ENCODE data around the gene PIM2.

Gene PIM2

DNA sequence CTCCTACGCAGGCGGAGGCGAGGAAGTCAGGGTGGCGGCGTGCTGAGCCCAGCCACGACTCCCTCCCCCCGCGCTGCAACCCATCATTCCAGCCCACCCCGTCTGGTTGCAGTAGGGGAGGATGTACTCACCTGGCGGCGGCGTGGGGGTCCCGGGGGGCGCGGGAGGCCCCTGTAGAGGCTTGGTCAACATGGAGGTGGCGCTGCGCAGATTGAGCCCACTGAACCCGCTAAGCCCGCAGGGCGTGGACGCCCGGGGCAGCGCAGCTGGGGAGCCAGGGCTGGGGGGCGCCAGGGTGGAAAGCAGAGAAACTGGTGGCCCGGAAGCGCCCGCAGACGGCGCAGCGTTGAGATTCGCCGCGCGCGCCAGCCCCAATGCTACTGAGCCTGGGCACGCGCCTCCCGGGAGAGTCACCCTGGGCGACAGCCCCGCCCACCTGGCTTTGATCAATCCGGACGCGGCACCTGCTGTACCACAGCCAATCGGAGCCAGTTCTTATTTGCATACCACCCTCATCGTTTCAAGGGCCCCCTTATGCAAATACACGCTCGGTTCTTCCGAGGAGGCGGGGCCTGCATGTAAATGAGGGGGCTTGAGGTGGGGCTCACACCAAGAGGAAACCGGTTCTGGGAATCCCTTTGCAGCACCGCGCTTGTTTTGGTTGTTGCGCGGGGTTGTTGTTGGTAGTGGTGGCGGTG is at the start of gene PIM2:
PIM2 (minus strand) TSS at position 382 of the 698 bp plus-strand sequence; CDS start at position 192, 190 bp downstream.
- ATAC-seq, result peak; percentile 71

DNA sequence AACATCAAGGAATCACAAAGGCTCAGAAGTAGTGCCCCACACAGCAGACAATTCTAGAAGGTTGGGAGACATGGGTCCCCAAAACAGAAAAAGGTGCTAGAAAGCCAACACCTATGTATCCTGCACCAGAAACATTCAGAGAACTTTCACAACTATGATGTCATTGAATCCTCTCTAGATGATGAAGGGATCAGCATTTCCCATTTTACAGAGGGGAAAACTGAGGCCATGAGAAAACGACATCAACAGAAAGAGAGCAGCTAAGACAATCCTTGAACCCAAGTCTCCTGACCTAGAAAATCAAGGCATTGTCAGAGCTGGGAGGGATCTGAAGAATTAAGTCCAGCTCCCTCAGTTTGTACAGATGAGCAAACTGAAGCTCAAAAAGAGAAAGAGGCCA is 49.6 kb upstream of the PIM2 start:
- no peak for ATAC-seq

DNA sequence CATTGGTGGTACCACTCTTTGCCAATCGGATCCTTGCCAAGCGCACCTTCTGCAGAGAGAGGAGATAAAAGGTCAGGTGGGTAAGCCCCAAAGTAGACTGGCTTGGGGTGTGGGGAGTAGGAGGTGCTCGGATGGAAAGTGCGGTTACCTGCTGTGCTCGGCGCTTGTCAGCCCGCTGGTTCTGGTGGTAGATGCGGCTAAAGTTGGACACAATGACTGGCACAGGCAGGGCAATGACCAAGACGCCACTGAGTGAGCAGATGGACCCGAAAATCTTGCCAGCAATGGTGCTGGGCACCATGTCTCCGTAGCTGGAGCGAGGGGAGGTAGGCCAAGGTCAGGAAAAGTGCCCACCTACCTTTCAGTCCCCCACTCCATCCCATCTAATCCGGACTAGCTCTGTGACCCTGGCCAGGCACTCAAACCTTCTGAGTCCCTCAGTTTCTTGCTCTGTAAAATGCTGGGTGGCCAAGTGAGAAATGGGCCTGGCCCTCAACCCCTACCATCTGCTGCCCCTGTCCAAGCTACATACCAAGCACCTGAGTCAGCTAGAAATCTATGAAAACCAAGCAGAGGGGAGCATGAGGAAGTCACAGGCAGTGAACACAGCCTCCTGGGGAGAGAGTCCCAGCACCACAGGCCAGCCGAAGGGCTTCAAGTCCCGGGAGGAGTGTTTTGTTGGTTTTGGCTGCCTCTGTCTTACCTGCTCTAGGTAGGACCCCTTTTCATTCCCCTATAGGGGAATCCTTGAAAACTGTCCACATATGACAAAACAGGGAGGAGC is 48.2 kb upstream of the PIM2 start:
- ATAC-seq, result no peak

DNA sequence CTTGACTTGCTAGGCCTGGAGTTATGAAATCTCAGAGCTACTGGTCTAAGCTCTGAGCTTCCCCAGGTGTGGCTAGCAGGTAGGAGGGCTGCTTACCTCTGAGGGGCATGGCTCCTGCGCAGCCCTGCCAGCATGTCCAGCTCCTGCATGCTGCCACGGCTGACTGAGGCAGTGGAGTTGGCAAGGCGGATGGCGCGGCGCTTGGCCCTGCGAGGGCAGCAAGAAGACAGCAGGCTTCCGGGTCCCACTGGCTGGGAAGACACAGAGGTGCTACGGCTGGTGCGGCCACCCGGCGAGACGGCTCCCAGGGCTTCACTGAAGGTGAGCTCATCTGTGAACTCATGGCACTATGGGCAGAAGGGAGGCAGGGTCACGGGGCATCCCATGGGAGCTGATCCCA is 47.1 kb upstream of the PIM2 start:
- ATAC-seq, result no peak

DNA sequence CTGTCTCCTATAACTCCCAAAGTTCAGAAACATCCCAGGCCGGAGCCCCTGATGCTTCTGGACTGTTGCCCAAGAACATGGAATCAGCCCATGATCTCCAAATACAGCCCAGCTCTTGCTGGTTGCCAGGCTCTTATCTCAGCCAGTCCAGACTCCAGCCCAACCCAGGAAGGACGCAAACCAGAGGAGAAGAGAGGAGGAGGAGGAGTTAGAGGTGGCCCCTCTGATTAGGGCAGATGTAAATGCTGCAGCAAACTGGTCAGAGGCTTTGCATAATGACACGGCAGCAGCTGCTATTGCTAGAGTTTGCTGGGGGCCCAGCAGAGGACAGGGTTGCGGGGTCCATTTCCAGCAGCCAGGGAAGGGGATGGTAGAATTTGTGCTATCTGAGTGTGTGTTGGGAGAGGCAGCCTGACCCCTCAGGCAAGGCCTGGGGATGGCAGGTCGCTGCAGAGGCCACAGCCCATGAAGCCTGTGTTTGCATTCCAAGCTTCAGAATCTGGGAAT is 42.8 kb upstream of the PIM2 start:
- no peak for ATAC-seq

DNA sequence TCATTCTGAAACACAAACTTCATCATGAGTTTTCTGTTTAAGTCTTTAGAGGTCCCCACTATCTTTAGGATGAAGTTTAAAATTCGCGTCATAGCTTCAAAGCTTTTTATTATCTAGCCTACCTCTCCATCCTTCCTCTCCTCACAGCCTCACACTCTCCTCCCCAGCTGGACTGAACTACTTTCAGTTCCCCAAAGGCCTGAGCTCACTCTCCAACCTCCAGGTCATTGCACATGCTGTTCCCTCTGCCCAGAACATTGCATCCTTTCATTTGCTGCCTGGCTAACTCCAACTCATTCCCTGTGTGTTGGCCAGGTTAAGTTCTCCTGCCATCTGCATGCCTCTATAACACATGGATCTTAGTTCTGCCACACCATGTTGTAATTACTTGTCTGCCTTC is 41.5 kb upstream of the PIM2 start:
- ATAC-seq, result no peak

DNA sequence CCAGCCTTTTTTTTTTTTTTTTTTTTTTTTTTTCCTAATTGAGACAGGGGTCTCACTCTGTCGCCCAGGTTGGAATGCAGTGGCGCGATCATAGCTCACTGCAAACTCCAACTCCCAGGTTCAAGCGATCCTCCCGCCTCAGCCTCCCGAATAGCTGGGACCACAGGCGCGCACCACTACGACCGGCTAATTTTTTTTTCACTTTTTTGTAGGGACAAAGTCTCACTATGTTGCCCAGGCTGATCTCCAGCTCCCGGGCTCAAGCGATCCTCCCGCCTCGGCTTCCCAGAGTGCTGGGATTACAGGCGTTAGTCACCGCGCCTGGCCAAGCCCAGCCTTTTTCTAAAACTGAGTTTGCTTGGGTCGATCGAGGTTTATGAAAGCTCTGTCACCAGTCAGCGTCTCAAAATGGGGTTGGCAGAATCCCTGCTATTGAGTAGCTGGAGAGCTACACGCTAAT is 39.8 kb upstream of the PIM2 start:
- no peak for ATAC-seq

DNA sequence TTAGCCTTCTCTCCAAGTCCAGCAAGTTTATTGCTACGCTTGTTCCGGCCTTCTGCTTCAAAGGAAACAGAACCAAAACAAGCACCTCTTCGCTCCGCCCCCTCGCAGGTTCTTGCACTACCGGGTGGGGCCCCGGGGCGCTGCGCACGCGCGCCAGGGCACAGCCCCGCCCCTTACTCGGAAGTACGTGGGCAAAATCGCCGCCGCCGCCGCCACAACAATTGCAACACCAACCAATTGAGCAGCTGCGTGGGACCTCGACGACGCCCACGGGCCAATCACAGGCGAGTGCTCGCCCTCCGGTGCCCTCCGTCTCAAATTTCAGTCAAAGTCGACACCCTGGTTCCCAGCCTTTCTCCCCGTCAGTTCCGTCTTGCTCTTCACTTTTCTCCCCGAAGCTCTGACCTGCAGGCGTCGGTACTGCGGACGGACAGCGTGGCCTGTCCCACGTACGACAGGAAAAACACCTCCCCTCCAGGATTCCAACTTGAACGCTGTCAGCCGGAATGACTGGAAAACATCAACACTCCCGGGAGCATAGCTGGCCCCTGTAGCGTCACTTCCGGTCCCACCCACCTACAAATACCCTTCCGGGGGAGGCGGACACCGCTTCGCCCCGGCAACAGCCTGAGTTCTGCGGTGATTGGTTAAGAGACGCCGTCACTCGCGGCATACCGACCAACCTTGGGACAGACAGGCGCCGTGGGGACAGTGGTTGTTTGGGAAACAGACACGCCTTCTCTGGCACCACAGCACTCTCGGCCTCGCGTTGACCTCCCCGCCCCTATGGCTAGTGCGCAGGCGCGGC is 39.2 kb upstream of the PIM2 start:
- peak; percentile 85 to 86 for ATAC-seq

DNA sequence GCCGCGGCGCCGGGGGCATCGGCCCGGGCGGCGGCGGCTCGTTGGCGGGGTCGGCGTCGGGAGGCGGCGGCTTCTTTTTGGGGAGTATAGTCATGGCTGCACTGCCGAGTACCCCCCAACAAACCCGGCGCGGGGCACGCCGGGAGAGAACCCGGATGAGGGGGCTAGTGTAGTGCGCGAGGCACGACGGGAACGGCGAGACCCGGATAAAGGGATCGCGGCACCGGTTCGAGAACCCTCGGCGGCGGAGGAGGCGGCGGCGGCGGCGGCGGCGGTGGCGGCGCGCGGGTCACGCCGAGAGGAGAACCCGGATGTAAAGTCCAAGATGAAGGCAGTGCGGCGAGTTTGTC is 38.6 kb upstream of the PIM2 start, which contains the start of gene OTUD5:
OTUD5 (minus strand) TSS at position 131 of the 350 bp plus-strand sequence; CDS start at position 94, 37 bp downstream.
- ATAC-seq, result peak; percentile 62 to 69

DNA sequence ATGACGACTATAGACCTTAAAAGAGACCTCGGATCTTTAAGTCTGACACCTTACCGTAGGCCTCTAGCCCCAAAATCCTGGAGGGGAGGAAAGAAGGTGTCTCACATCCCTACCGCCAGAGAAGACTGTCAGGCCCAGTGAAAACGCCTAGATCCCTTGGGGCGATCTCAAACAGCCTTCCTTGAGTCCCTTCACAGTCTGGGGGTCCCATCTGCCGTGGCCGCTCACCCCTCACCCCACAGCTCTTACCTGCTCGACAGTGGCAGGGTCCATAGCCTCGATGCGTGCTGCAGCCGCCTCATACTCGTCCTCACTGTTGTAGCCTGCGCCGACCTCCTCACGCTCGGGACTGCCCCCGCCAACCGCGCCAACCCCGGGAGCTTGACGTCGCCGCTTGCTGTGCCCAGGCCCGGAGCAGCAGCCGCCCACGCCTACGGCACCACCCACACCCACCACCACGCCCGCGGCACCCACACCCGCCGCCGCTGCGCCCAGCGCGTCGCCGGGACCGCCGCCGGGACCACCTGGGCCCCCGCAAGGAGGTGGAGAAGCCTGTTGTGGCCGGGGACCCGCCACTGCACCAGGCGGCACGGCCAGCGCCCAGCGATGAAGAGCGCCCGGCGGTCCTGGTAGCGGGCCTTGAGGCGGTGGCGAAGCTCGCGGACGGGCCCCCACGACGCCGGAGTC is 38.0 kb upstream of the PIM2 start:
- peak; percentile 13 to 22 for ATAC-seq

DNA sequence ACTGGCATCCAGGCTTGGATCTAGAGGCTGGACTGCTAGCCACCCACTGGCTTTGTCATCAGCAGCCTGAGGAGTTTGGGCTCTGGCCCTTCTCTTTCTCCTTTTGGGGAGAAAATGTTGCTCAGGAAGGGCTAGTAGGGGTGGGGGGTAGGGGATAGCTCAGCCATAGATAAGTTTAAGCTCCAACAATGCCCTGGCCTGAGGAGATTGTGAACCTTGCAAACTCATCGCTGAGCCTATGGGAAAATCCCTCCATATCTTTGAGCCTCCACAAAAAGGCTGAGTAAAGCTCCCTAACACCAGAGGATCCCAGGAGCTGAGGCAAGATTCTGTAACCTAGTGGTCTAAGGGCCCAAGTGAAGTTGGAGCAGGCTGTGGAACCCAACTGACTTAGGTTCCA is 29.8 kb upstream of the PIM2 start:
- no peak for ATAC-seq

DNA sequence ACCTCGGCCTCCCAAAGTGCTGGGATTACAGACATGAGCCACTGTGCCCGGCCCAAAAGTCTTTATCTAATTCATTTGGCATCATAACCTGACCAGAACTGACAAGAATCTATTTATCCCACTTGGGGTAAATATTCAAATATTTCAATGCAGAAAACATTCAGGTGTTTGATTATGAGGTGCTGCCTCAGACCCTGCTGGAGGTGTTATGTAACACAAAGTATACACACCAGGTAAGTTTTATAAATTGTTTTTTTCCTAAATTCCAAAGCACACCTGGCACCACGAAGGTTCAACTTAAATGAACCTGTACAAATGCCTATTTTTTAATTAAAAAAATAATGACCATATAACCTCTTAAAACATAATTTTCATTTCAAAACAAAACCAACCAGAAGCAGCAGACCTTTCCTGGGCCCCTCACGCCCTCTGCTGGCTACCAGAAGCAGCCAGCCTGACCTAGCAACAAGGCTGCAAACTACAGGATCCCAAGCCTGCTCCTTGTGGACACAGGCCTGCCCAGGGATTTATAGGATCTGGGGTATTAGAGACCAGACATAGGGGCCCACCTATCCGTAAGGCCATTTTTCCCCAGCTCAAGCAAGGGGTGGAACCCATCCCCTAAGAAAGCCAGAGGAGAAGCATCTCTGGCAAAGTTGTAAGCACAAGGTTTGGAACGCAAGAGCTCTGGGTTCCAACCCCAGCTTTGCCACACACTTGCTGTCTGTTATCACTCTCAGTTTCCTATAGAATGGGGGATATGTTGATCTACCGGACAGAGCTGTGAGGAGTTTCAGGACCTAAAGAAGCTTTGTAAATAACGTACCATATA is 26.9 kb upstream of the PIM2 start:
- ATAC-seq, result peak in 1 of 2 donors; percentile 27

DNA sequence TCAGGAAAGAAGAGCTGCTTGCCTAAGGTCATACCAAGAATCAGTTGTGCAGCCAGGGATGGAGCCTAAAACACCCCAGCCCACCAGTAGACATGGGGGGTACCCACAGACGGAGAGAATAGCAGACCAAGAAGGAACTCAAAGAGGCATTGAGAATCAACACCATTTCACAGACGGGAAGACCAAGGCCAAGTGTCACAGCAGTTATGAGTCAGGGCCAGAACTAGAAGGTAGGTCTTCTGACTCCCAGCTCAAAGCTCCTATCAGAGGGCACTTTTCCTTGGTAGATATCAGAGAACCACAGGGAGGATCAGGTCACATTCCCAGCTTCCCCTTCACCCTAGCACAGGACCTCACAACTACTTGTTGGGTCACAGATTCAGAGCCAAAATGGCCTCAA is 24.1 kb upstream of the PIM2 start:
- ATAC-seq, result peak in 1 of 2 donors; percentile 8

DNA sequence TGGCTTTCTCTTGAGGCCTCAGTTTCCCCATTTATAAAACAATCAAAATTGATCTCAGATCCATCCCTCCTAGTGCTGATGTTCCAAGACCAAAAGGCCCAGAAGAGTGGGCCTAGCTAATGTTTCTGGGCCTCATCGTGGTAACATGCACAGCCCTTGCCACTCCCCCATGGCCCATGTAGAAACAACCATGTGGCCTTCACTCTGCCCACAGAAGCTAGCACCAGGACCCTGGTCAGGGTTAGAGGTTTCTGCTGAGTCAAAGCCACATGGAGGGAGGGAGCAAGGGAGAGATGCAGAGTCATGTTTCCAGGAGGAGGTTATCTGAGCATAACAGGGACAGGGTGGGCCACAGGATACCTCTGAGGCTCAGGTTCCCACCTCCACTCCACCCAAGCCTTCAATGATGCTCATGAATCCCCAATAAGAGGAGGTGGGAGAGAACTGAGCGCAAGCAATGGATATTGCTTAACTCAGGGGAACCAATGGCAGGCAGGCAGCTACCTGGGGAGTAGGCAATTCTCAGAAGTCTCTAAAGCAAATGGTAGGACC is 21.7 kb upstream of the PIM2 start:
- ATAC-seq, result no peak

DNA sequence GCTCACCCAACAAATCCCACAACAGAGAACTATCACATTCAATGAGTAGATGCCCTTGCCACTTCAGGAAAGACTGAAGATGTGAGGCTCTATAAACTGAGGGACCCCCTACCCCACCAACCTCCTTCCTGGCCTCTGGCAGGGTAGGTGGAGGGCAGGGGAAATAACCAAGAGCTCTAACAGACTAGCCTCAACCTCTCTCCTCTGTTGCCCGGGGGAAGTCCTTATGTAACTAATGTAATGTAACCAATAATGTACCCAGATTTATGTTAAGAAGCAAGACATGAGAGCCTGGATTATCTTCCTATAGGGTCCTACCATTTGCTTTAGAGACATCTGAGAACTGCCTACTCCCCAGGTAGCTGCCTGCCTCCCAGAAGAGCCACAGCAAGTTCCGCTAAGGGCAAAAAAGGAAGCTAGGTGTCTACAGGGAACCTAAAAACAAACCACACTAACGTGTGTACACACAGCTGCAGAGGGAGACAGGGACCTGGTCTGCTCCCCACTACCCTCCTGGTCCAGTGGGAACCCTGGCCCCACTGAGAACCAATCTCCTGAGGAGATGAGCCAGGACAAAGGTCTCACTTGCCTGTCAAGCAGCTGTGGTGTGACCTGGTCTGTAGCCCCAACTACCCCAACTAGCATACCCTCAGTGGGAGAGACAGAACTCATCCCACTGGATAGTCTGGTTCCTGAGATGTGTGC is 20.9 kb upstream of the PIM2 start:
- ATAC-seq, result no peak

DNA sequence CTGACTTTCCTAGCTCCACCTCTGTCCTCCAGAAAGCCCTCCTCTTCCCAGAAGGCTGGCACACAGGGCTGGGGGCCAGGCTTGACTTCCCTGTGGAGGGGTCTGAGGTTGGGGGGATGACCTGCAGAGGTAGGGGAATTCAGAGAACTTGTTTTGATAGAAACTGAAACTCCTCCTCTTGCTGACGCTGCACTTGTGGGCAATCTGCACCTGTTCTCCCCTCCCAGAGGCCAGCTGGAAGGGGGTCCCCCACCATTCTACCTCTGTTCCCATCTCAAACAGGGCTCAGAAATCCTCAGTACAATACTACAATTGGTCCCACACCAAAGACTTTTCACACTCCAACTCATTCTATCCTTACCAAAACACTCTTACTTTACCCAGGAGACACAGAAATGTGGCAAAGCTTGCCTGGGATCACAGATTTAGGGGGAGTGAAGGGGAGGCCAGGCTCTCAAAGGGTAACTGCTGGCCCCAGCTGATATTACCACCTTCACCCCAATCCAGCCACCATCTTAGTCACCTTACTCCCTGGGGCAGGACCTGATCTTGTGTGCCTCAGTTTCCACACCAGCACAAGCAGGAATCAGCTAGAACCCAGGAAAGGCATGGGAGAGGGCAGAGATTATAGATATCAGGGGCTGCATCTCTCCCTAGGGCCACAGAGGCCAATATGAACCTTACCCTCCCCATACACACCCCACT is 20.0 kb upstream of the PIM2 start:
- ATAC-seq, result peak; percentile 50 to 52

DNA sequence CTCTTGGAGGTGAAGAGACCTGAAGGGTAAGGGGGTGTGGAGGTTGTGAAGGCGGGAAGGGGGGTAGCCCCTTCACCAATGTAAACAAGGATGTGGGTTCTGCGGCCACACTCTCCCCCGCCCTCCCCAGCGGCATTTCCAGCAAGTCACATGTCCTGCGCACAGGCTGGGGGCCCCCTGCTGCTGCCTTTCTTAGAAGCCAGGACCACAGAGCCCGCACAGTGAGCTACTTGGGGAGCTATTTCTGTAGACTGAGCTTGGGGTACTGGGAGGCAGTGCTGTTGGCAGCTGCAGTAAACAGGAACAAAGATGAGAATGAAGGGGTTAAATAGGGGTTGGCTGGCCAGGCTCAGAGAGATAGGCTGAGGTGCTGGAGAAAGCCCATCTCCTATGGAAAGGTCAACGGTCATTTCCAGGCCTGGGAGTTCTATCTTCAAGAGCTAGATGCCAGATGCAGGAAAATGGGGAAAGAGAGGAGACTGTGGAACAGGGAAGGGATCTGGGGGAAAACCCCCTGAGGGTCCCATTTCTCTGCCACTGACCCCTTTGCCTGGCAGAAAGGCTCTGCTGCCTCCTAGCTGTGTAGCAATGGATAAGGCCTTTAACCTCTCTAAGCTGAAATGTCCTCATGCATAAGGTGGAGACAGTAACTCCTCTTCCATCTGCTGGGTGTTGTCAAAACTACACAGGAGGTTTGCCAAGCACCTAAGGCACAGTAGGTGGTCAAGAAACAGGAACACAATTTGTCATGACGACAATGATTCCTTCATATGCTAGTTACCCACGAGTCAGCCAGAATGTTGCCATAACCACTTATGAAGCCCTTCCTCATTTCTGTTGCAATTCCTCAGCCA is 18.5 kb upstream of the PIM2 start:
- peak; percentile 69 to 71 for ATAC-seq

DNA sequence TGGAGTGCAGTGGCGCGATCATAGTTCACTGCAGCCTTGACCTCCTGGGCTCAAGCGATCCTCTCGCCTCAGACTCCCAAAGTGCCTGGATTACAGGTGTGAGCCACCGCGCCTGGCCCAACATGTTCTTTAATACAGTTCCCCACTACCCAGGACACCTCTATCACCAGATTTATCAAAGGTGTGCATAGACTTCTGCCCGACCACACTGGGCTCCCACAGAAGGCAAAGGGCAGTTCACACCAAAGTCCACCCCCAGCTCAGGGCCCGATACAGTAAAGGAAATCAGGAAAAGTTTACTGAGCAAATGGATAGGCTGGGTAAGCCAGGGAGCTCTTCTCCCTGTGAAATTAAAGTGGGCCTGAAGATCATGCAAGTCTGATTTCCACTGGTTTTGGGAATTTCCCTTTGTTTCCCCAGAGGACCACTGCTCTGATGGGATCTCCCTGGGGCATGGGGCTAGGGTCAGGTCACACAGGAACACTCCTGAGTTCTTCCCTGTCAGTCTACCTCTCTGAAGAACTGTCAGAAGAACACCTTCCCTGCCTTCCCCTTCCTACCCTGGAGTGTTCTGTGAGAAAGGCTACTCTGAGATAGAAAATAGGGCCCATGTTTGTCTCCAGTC is 17.7 kb upstream of the PIM2 start:
- ATAC-seq, result no peak
